NT2/D1 (cell line): ENCODE measurements around the gene RND2.

Experiments
- SUZ12 ChIP-seq: IDR thresholded peaks from 2 replicates; pipeline ENCODE4 v1.6.1; 2011; ENCODE audit not compliant: insufficient read length, insufficient read depth; ENCODE audit errors: extremely low read depth
- YY1 ChIP-seq: IDR thresholded peaks from 2 replicates; pipeline ENCODE4 v1.6.1; 2011; ENCODE audit not compliant: insufficient read length, insufficient read depth
- ZNF274 ChIP-seq: IDR thresholded peaks from 2 replicates; pipeline ENCODE4 v1.6.1; 2011; ENCODE audit warnings: mild to moderate bottlenecking, low read depth, low read length

GRCh38 chr17:43069368-43069898 lies 44.4 kb downstream of the RND2 start:
- no peak for TF ChIP-seq ZNF274
- no peak for TF ChIP-seq YY1
- no peak for TF ChIP-seq SUZ12
